Airway epithelial cell (primary cell): Measurements from ENCODE around the gene BLID. TPM values are rescaled to one million over a fixed set of nuclear protein-coding genes. Genes with fewer than 3 reads are reported as not detected.

Source experiments
- total RNA-seq: library from RNA; depleted of rRNA; stranded (reverse); fragments of >200 nt; gene quantifications from 2 replicates; pipeline ENCODE4 v1.2.3, GENCODE V29; 2015

The BLID gene
- total RNA-seq: 0.71 and 1.6 TPM in 2 replicates

GRCh38 chr11:122115524-122116379 lies at the start of gene BLID:
Gene BLID (minus strand): TSS chr11:122116215. CDS start chr11:122115922, 293 bp downstream.

